Measurements from ENCODE around the gene FOXO1.

- no peak for TF ChIP-seq POLR2A (IDR thresholded peaks at IDR 0.05; ENCODE audit: borderline replicate concordance, extremely low read depth, insufficient read depth, insufficient read length)
- TF ChIP-seq TCF7L2 (IDR thresholded peaks at IDR 0.05; ENCODE audit: borderline replicate concordance, extremely low read depth, insufficient read depth, insufficient read length), result no peak
- TF ChIP-seq CTCF (IDR thresholded peaks at IDR 0.05 in 2 of 3, conservative IDR thresholded peaks at IDR 0.05 in 1 of 3; ENCODE audit: borderline replicate concordance in 1 of 3, insufficient read depth in 1 of 3, low read depth in 2 of 3, low read length in 2 of 3), result no peak
- no peak for TF ChIP-seq MAX (IDR thresholded peaks at IDR 0.05)
- TF ChIP-seq CEBPB (IDR thresholded peaks at IDR 0.05; ENCODE audit: low read depth), result no peak
- TF ChIP-seq SRF (IDR thresholded peaks at IDR 0.05; ENCODE audit: low read depth), result no peak
- no peak for TF ChIP-seq ZNF274 (IDR thresholded peaks at IDR 0.05; ENCODE audit: low read depth, low read length)
- TF ChIP-seq EZH2phosphoT487 (IDR thresholded peaks at IDR 0.05; ENCODE audit: borderline replicate concordance), result no peak
- TF ChIP-seq POLR2AphosphoS5 (IDR thresholded peaks at IDR 0.05; ENCODE audit: low read depth, low read length), result no peak
- TF ChIP-seq REST (IDR thresholded peaks at IDR 0.05; ENCODE audit: low read depth), result no peak
- TF ChIP-seq EZH2 (IDR thresholded peaks at IDR 0.05), result no peak
- TF ChIP-seq, protein P1, sequence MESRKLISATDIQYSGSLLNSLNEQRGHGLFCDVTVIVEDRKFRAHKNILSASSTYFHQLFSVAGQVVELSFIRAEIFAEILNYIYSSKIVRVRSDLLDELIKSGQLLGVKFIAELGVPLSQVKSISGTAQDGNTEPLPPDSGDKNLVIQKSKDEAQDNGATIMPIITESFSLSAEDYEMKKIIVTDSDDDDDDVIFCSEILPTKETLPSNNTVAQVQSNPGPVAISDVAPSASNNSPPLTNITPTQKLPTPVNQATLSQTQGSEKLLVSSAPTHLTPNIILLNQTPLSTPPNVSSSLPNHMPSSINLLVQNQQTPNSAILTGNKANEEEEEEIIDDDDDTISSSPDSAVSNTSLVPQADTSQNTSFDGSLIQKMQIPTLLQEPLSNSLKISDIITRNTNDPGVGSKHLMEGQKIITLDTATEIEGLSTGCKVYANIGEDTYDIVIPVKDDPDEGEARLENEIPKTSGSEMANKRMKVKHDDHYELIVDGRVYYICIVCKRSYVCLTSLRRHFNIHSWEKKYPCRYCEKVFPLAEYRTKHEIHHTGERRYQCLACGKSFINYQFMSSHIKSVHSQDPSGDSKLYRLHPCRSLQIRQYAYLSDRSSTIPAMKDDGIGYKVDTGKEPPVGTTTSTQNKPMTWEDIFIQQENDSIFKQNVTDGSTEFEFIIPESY (IDR thresholded peaks at IDR 0.05; ENCODE audit: extremely low read depth, insufficient replicate concordance, low read length), result no peak
- no peak for TF ChIP-seq RAD21 (IDR thresholded peaks at IDR 0.05; ENCODE audit: low read depth)
Observed at GRCh38 chr13:40618581-40619478, 47.6 kb downstream of the FOXO1 start.

Measured in HCT116 (cell line).